C1 segment of cervical spinal cord (tissue), 14 donors: Measurements from ENCODE around the gene OARD1.

Experiments used
- DNase-seq, 14 donors: peaks; one replicate each; lab custom pipeline; 2025; lab: John Stamatoyannopoulos, UW

Gene OARD1

GRCh38 chr6:41047745-41048732 lies 24.1 kb downstream of the OARD1 start:
- DNase-seq, result no peak

DNA sequence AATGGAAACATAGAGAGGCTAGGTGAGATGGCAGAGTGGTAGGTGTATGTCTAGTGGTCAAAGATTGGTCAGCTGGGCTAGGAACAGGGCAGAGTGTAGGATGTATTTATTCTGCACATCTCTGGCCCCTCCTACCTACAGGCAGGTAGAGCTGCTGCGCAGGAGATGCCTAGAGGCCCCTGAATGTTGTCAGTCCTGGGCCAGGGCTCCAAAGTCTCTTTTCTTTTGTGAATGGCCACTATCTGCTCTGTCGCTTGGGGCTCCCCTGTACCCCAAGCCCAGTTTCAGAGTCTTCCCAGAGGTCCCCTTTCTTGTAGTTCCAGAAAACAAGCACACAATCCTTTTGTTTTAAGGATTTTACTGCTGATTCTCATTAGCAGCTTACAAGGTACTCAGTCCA lies 24.9 kb downstream of the OARD1 start:
- no peak for DNase-seq

GRCh38 chr6:41046084-41046483 lies 26.1 kb downstream of the OARD1 start:
- no peak for DNase-seq

DNA sequence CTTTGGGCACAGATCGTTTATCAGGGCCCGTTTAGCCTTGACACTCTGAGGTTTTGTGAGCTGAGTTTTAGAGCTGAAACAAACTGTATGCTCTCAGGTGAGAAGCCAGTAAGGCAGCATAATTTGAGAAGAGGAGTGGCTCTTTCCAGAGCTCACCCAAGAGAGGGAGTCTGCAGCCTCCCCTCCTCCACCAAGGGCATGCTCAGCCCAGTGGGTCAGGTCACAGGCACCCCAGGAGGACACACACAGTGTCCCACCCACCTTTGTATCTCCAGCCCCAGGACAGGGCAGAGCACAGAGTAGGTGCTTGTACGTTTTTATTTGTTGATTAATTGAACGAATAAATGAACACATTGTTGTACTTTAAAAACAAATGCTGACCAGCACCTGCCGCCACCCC lies 26.5 kb downstream of the OARD1 start:
- no peak for DNase-seq

GRCh38 chr6:41043151-41043550 lies 29.0 kb downstream of the OARD1 start:
- no peak for DNase-seq

DNA sequence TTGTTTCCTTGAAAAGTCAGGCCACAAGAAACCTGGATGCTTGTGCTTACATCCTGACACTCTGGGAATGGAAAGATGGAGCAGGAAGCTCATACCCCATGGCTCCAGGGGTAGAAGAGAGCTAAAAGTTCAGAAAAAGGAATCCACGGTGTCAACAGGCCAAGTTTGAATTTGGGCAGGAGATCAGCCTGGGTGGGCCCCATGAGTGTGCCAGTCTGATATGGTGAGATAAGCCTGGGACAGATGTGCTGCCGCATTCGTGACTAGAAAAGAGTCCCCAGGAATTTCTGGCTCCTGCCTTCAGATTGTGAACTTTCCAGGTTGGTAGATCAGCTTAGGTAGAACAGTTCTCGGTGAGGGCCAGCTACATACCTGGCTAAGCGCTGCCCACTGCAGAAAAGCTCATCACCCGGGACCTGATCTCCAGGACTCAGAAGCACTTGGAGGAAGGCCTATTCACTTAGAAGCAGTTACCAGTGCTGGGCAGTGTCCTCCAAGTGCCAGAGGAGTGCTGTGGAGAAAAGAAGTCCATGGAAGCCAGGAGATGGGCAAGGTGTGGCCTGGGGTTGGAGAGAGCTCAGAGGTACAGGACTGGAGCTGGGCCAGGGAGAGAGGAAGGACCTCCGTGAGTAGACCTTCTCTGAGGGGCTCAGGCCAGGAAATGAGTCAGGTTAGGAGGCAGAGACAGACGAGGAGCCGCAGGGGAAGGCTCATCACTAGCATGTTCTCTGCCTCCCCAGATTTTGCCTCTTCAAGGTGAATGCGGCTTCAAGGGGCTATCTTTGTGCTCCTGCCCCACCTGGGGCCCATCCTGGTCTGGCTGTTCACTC lies 29.7 kb downstream of the OARD1 start, which contains the start of gene TSPO2:
TSPO2 (plus strand) TSS at position 242 of the 830 bp plus-strand sequence; CDS start at position 761, 519 bp downstream.
- no peak for DNase-seq

GRCh38 chr6:41040940-41041536 lies 31.1 kb downstream of the OARD1 start:
- no peak for DNase-seq

DNA sequence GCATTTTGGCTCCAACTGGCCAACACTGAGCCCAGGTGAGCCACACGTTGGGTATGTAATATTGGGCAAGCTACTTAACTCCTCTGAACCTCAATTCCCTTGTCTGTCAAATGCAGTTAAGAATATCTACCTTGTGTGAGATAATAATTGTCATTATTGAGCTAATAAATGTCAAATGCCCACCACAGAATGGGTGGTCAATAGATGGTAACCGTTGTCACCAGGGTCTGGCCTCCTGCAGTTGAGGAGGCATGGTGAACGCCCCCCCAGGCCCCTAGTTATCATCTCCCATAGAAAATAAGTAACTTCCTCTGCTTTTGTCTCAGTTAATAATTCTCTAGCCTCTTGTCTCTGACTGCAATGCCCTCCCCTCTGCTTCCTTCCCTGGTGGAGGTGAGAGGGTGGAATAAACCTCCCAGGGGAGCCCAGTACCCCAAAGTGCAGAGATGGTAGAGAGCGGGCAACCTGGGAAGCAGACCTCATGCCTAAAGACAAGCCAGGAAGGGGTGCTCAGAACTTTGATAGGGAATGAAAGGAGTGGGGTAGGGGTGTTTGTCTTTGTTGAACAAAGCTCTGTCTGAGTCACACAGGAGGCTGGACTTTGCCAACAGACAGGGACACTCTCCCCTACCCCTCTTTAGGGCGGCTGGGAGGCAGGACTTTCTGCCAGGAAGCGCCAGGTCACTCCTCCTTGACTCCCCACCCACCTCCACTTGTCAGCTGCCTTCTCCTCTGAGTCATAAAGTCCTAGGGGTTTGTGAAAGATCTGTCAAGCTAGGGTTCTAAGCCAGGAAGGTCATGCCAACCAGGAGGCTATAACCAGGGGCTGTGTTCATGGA lies 31.8 kb downstream of the OARD1 start:
- DNase-seq, result no peak

GRCh38 chr6:41039060-41039998 lies 32.8 kb downstream of the OARD1 start, which contains the start of gene UNC5CL:
TSS of gene UNC5CL (minus strand) at chr6:41039221. CDS start at chr6:41035074, 4,147 bp downstream.
- no peak for DNase-seq

DNA sequence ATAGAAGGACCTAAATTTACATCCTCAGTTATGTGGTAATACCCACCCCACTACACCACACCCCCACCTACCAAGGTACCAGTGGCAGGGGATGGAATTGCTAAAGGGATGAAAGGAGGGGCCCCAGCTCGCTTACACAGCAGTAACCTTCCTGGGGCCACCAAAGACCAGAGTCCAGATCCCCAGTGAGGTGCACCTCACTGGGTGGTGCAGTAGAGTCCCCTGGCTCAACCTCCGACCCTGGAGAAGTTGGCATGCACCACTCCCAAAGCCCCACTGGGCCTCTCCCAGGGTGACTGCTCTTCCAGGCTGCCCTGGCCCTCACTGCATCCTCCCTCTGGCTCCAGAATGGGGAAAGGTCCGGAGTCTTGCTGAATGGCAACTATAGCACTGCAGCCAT lies 34.0 kb downstream of the OARD1 start:
- DNase-seq, result no peak

DNA sequence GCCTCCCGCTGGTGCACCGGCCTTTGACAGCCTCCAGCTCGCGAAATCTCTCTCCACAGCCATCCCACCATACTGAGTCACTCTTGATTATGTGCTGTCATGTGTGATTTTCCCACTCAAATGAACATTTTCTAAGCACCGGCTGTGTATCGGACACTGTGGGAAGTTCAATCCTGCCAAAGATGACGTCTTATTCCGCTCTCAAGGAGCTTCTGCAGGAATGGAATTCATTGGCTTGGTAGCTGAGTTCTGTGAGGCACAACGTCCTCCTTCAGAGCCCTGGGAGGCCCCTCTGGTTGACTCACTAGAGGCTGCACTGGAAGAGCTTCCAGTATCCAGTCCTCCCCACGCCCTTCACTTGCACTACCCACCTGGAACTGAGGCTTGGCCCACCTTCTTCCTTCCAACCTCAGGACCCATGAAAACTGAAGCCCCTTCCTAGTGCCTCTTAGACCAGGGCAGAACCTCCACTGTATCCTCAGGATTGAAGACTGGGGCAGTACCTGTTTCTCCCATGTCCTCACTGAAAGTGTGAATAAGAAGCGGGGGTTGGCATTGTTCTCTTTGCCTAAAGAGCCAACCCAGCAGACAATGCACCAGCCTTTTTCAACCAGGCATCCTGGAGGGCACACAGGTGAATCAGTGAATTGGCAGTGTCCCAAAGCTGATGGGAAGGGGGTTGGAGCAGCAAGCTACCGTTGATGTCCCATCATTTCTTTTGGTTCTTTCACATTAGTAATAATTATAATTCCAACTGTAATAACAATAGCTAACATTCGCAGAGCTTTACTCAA lies 34.9 kb downstream of the OARD1 start:
- DNase-seq, result no peak

GRCh38 chr6:41036601-41037000 lies 35.6 kb downstream of the OARD1 start:
- no peak for DNase-seq

- no peak for DNase-seq
Measured at GRCh38 chr6:41036186-41036585, 36.0 kb downstream of the OARD1 start.

- no peak for DNase-seq
Measured at GRCh38 chr6:41033776-41034175, 38.4 kb downstream of the OARD1 start.

- DNase-seq, result no peak
Measured at GRCh38 chr6:41032830-41033229, 39.3 kb downstream of the OARD1 start.

GRCh38 chr6:41028561-41029412 lies 43.4 kb downstream of the OARD1 start:
- DNase-seq, result no peak

GRCh38 chr6:41027799-41028560 lies 44.2 kb downstream of the OARD1 start:
- peak in 13 of 14 donors; percentile 8 to 78 (median 49) for DNase-seq
